Panc1 (cell line): ENCODE results near the gene SCN1B. TPM values are rescaled to one million over a fixed set of nuclear protein-coding genes. Genes with fewer than 3 reads are reported as not detected.
A peak's percentile ranks its signal among the peaks of the same experiment; 100 is the strongest.

Source experiments
- ATAC-seq: fragments of 200-7000 bp; cut with Tn5 transposase; 2 replicates; pipeline ENCODE4 v1.9.1; 2020; ENCODE audit warnings: mild to moderate bottlenecking, moderate library complexity
- BruUV-seq: library from RNA; stranded (reverse); fragments of 400-500 nt; replicated peaks from 2 replicates; lab custom pipeline; 2021; lab: Mats Ljungman, UMichigan
- CTCF ChIA-PET: fragments of 300-600 bp; sonication (Branson Sonifier 250); formaldehyde crosslinking; loops from one replicate; lab custom pipeline; 2022; ENCODE audit warnings: antibody characterized with exemption; lab: Charles Lee
- POLR2A ChIA-PET: fragments of 300-600 bp; sonication (Branson Sonifier 250); formaldehyde crosslinking; loops from one replicate; lab custom pipeline; 2022; ENCODE audit warnings: antibody characterized with exemption; lab: Charles Lee
- DNase-seq: peaks from one replicate; pipeline ENCODE4 v3.0.0-alpha.2; 2010; ENCODE audit warnings: low read depth, low spot score
- H3K27ac ChIP-seq: 2 replicates; pipeline ENCODE4 v1.5.1; 2011; ENCODE audit warnings: mild to moderate bottlenecking, low read length, inconsistent platforms
- H3K27me3 ChIP-seq: fragments of 200-500 bp; sonication (Bioruptor generic); 2 replicates; pipeline ENCODE4 v1.6.0; 2014; ENCODE audit warnings: low read length, inconsistent platforms; ENCODE audit not compliant: control insufficient read depth, insufficient read depth
- H3K36me3 ChIP-seq: fragments of 200-500 bp; sonication (Bioruptor generic); 2 replicates; pipeline ENCODE4 v1.5.1; 2014; ENCODE audit warnings: inconsistent platforms, mild to moderate bottlenecking, low read length, moderate library complexity; ENCODE audit not compliant: control insufficient read depth, insufficient read depth
- H3K4me1 ChIP-seq: 2 replicates; pipeline ENCODE4 v1.5.1; 2011; ENCODE audit warnings: inconsistent platforms, mild to moderate bottlenecking, low read length, moderate library complexity; ENCODE audit not compliant: control insufficient read depth, insufficient read depth
- H3K4me3 ChIP-seq, 2 experiments: 2 replicates each; pipeline ENCODE4 v1.5.1; 2011 to 2012; ENCODE audit warnings: low read depth in 2 of 2, low read length in 2 of 2, mild to moderate bottlenecking in 2 of 2, inconsistent platforms in 1 of 2, moderate library complexity in 1 of 2
- H3K9me3 ChIP-seq: fragments of 200-500 bp; sonication (Bioruptor generic); 2 replicates; pipeline ENCODE4 v1.5.1; 2014; ENCODE audit warnings: low read depth, mild to moderate bottlenecking, inconsistent platforms, low read length, moderate library complexity; ENCODE audit not compliant: control insufficient read depth, insufficient read depth
- CTCF ChIP-seq: fragments of 450-650 bp; IDR thresholded peaks from 2 replicates; pipeline ENCODE4 v1.5.1; 2017; ENCODE audit warnings: mild to moderate bottlenecking
- POLR2AphosphoS5 ChIP-seq: IDR thresholded peaks from 2 replicates; pipeline ENCODE4 v1.6.1; 2012; ENCODE audit warnings: mild to moderate bottlenecking, low read depth, low read length, moderate library complexity
- REST ChIP-seq, 2 experiments: IDR thresholded peaks; 2 replicates each; pipeline ENCODE4 v1.6.1; 2011 to 2012; ENCODE audit warnings: low read depth in 2 of 2, control low read depth in 1 of 2, low read length in 1 of 2, mild to moderate bottlenecking in 1 of 2, moderate library complexity in 1 of 2; ENCODE audit not compliant: insufficient read depth in 1 of 2
- SIN3A ChIP-seq: IDR thresholded peaks from 2 replicates; pipeline ENCODE4 v1.6.1; 2012; ENCODE audit warnings: low read depth, mild to moderate bottlenecking, low read length, moderate library complexity, borderline replicate concordance; ENCODE audit not compliant: insufficient read depth
- TCF7L2 ChIP-seq: IDR thresholded peaks from 2 replicates; pipeline ENCODE4 v1.6.1; 2011; ENCODE audit warnings: mild to moderate bottlenecking, low read depth, low read length, inconsistent platforms
- in situ Hi-C: cut with HindIII; loops from 2 replicates; pipeline ENCODE4 v1.10.0; 2016; ENCODE audit warnings: low sequenced_read_pairs, low pct_unique_long_range_greater_than_20kb
- intact Hi-C: fragments of 100-400 bp; cut with micrococcal nuclease; formaldehyde crosslinking; loops from one replicate; pipeline ENCODE4 v1.10.0; 2022; ENCODE audit not compliant: unreplicated experiment
- total RNA-seq: library from RNA; stranded (reverse); gene quantifications from one replicate; pipeline ENCODE4 v1.2.1, GENCODE V29; 2021; ENCODE audit not compliant: unreplicated experiment

SCN1B gene
- total RNA-seq, 1 experiment from 2014 or later: 4.6 TPM

GRCh38 chr19:35055715-35056179, 25.5 kb downstream of the SCN1B start:
- ChIA-PET CTCF (interaction anchor here (1.0 kb wide), 1 partner anchor 17 kb away, joined by 3 read pairs; no protein-coding TSS in a partner anchor), POLR2A (no interaction called here)
- Histone ChIP-seq H3K27me3 (peaks cover 2% of the 10 kb centered on the region; the same call in 1 of the 2 replicates), H3K36me3 (no peaks in the 10 kb centered on the region), H3K4me3 (no peak overlapping the region), H3K9me3 (no peaks in the 10 kb centered on the region), H3K27ac (no peak overlapping the region), H3K4me1 (no peaks in the 10 kb centered on the region)
- DNase-seq (no peak), ATAC-seq (peak; percentile 84)
- TF ChIP-seq POLR2AphosphoS5 (no peak), REST (IDR thresholded peaks at IDR 0.05; ENCODE audit: insufficient read depth in 1 of 2, low read depth in 2 of 2, low read length in 1 of 2) (no peak), CTCF (no peak; the same call in 1 of the 2 replicates), TCF7L2 (no peak), SIN3A (no peak)
- in situ Hi-C loops: no loop called here
- no TSS peak for BruUV-seq
- intact Hi-C loops: no loop called here

- no peak overlapping the region for H3K4me3 ChIP-seq
- no peak for ATAC-seq
- intact Hi-C loops (no loop called here), in situ Hi-C loops (no loop called here)
- H3K9me3 ChIP-seq: no peaks in the 10 kb centered on the region
- H3K36me3 ChIP-seq: no peaks in the 10 kb centered on the region
- no peak overlapping the region for H3K27ac ChIP-seq
- ChIA-PET POLR2A (no interaction called here), CTCF (interaction anchor here (0.6 to 0.7 kb wide), 4 partner anchors 25 to 454 kb away, joined by 3 to 9 read pairs (median 4); no protein-coding TSS in a partner anchor)
- no peak for DNase-seq
- H3K4me1 ChIP-seq: no peaks in the 10 kb centered on the region
- peaks cover 2% of the 10 kb centered on the region; the same call in 1 of the 2 replicates for H3K27me3 ChIP-seq
- TF ChIP-seq POLR2AphosphoS5 (no peak), CTCF (no peak), REST (IDR thresholded peaks at IDR 0.05; ENCODE audit: insufficient read depth in 1 of 2, low read depth in 2 of 2, low read length in 1 of 2) (no peak)
- no TSS peak for BruUV-seq
Observed at GRCh38 chr19:35056513-35057063, 26.3 kb downstream of the SCN1B start.
